Central memory CD8-positive, alpha-beta T cell (primary cell): Measurements from ENCODE around the gene CHKB.
"Not testable (repeated sequence)": the region's sequence is repeated elsewhere in the genome, so short reads cannot be mapped to it uniquely, and the experiment has no call there.

Experiments used
- ATAC-seq: fragments of 150-1000 bp; cut with Tn5 transposase; replicated peaks from 2 replicates; pipeline ENCODE4 v1.10.0; 2022; ENCODE audit warnings: mild to moderate bottlenecking, moderate FRiP score, moderate number of reproducible peaks; ENCODE audit not compliant: poor library complexity, severe bottlenecking; ENCODE audit errors: extremely low read depth
- DNase-seq, 2 donors: peaks; one replicate each; pipeline ENCODE4 v3.0.0; 2021; ENCODE audit warnings: low spot score in 2 of 2
- H3K27ac Mint-ChIP-seq: one replicate; pipeline ENCODE4 v1.8.0; 2022; ENCODE audit warnings: low read depth, mild to moderate bottlenecking, moderate library complexity, mixed read lengths
- H3K27me3 Mint-ChIP-seq: one replicate; pipeline ENCODE4 v1.8.0; 2022; ENCODE audit warnings: mixed read lengths
- H3K36me3 Mint-ChIP-seq: one replicate; pipeline ENCODE4 v1.8.0; 2022; ENCODE audit warnings: mild to moderate bottlenecking, moderate library complexity, mixed read lengths; ENCODE audit not compliant: insufficient read depth
- H3K4me1 Mint-ChIP-seq: one replicate; pipeline ENCODE4 v1.8.0; 2022; ENCODE audit warnings: mixed read lengths
- H3K4me3 Mint-ChIP-seq: one replicate; pipeline ENCODE4 v1.8.0; 2022; ENCODE audit warnings: mild to moderate bottlenecking, moderate library complexity, mixed read lengths
- H3K9me3 Mint-ChIP-seq: one replicate; pipeline ENCODE4 v1.8.0; 2022; ENCODE audit warnings: mixed read lengths

CHKB gene

DNA sequence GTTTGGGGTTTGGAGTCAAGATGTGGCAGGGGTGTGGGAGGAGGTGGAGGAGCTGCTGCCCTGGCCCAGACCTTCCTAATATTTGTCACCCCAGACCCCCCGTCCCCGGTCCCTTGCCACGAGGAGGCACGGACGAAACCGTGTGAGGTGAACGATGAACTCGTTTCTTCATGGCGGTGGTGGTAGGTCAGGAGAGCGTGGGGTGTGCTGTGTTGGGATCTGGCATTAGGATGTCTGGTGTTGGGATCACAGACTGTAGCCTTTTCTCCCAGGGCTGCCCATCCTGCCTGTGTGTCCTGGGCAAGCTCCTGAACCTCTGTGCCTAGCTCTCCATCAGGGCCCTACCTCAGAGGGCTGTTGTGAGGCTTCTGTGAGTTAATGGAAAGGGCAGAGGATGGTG is 26.3 kb upstream of the CHKB start:
- Mint-ChIP-seq H3K27me3 (peaks cover 45% of the 10 kb centered on the region), H3K27ac (no peak overlapping the region), H3K36me3 (no peaks in the 10 kb centered on the region), H3K9me3 (no peaks in the 10 kb centered on the region), H3K4me1 (peaks cover 16% of the 10 kb centered on the region), H3K4me3 (no peak overlapping the region)
- DNase-seq = no peak
- no peak for ATAC-seq

- not testable (repeated sequence) for ATAC-seq, DNase-seq, H3K9me3 Mint-ChIP-seq, H3K27ac Mint-ChIP-seq, H3K36me3 Mint-ChIP-seq, H3K4me3 Mint-ChIP-seq
- H3K4me1 Mint-ChIP-seq = peaks cover 12% of the 10 kb centered on the region
- H3K27me3 Mint-ChIP-seq = peaks cover 45% of the 10 kb centered on the region
Measured at GRCh38 chr22:50608058-50608840, 25.6 kb upstream of the CHKB start.

GRCh38 chr22:50607659-50608020 is 25.0 kb upstream of the CHKB start:
- Mint-ChIP-seq H3K27me3 (peaks cover 51% of the 10 kb centered on the region), H3K9me3 (no peaks in the 10 kb centered on the region)
- no peak for ATAC-seq

DNA sequence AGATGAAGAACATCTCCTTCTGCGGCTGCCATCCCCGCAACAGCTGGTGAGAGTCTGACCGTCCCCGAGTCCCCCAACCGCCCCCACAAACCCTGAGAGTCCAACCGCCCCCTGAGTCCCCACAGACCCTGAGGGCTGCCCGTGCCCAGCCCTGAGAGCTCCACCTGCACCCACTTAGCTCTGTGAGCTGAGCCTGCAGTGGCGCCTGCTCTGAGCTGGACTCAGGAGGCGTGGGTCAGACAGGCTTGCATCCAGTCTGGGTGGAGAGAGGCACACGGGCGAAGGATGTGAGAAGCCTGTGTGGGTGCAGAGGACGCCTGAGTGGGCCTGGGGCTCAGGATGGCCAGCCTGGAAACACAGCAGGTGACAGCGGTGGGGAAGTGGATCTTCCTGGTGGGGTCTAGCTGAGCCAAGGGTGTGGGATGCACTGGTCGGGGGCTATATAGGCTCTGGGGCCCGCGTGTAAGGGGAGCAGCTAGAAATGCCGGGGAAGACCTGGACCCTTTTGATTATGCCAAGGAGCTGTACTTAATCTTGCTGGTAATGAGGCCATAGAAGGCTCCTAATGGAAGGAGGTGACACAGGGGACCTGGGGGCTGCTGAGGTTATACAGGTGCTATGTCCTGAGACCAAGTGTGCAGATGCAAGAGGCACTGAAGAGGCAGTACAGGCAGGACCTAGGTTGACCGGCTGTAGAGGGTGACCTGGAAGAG is 24.5 kb upstream of the CHKB start:
- no peak for ATAC-seq
- H3K4me3 Mint-ChIP-seq = no peak overlapping the region

More at GRCh38 chr22:50607659-50608020, 25.0 kb upstream of the CHKB start:
- H3K4me3 Mint-ChIP-seq = no peak overlapping the region
- H3K27ac Mint-ChIP-seq = no peak overlapping the region
- no peak for DNase-seq
- peaks cover 2% of the 10 kb centered on the region for H3K36me3 Mint-ChIP-seq
- peaks cover 6% of the 10 kb centered on the region for H3K4me1 Mint-ChIP-seq

DNA sequence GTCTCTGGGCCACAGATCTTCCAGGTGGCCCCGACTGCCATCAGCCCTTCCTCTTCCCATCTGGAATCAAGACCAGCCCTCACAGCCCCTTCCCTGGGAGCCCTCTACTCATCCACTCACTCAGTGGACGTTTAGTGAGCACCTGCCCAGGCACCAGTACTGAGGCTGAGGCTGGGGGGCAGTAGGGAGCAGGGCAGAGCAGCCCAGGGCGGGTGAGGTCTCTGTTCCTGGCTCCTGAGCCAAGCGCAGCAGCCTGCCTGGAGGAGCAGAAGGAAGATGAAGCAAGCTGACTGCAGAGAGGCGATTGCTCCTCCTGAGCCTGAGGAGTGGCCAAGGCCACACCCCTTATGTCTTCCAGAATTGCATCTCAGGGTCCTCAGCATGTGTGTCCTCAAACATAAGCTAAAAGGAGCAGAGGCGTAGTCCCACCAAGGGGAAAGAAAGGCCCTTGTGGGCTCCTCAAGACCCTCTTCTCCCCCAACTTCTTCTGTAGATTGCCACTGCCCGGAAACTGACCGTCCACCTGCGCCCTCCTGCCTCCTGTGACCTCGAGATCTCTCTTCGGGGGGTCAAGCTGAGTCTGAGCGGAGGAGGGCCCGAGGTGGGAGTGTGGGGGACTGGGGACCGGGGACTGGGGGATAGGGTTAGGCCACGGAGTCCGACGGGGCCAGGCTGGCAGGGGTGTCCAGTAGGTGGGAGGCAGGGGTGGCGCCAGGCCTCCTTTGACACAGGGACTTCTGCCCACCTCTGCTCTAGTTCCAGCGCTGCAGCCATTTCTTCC is 23.7 kb upstream of the CHKB start:
- Mint-ChIP-seq H3K27ac (no peak overlapping the region), H3K9me3 (no peaks in the 10 kb centered on the region), H3K4me3 (no peak overlapping the region), H3K27me3 (peaks cover 64% of the 10 kb centered on the region), H3K4me1 (peaks cover 10% of the 10 kb centered on the region), H3K36me3 (peaks cover 3% of the 10 kb centered on the region)
- DNase-seq = no peak
- no peak for ATAC-seq

More for the DNA sequence above, 24.5 kb upstream of the CHKB start:
- H3K27ac Mint-ChIP-seq = no peak overlapping the region
- H3K27me3 Mint-ChIP-seq = peaks cover 56% of the 10 kb centered on the region
- no peaks in the 10 kb centered on the region for H3K9me3 Mint-ChIP-seq
- H3K4me1 Mint-ChIP-seq = peaks cover 3% of the 10 kb centered on the region
- no peak for DNase-seq
- H3K36me3 Mint-ChIP-seq = peaks cover 2% of the 10 kb centered on the region

DNA sequence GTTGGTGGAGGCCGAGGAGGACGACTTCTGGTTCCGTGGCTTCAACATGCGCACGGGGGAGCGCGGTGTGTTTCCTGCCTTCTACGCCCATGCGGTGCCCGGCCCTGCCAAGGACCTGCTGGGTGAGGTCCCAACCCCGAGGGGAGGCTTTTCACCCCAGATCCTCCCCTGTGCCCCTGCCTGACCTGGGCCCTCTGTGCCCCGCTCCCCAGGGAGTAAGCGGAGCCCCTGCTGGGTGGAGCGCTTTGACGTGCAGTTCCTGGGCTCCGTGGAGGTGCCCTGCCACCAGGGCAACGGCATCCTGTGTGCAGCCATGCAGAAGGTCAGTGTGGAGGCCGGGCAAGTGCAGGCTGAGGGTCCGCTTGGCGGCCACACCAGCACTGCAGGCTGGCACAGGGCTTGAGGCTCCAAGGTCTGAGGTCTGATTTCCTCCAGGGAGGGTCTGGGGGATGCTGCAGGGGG is 23.0 kb upstream of the CHKB start:
- H3K9me3 Mint-ChIP-seq = no peaks in the 10 kb centered on the region
- peaks cover 10% of the 10 kb centered on the region for H3K4me1 Mint-ChIP-seq
- H3K27me3 Mint-ChIP-seq = peaks cover 61% of the 10 kb centered on the region
- no peak overlapping the region for H3K4me3 Mint-ChIP-seq
- DNase-seq (no peak), ATAC-seq (no peak)
- no peak overlapping the region for H3K27ac Mint-ChIP-seq
- peaks cover 3% of the 10 kb centered on the region for H3K36me3 Mint-ChIP-seq

DNA sequence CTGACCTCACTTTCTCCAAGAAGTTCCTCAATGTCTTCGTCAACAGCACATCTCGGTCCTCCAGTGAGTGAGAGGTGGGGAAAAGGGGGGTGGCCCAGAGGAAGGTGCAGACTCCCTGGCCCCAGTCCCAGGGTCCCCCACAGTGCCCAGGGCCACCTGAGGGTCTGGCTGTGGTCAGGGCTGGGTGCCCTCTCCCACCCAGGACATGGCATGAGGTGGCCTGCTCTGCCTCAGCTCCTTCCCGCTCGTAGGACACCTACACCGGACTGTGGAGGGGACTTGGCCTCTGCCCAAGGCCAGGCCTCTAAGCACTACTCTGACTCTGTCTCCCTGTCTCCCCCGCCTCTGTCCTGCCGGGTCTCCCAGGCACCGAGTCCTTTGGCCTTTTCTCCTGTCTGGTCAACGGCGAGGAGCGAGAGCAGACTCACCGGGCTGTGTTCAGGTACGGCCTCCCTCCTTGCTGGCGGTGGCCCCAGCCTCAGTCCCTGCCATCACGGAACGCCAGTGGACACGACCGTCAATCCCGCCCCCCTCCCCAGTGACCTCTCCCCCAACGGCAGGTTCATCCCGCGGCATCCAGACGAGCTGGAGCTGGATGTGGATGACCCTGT is 22.5 kb upstream of the CHKB start:
- peaks cover 3% of the 10 kb centered on the region for H3K36me3 Mint-ChIP-seq
- H3K27me3 Mint-ChIP-seq = peaks cover 58% of the 10 kb centered on the region
- no peak for DNase-seq
- no peak overlapping the region for H3K27ac Mint-ChIP-seq
- H3K9me3 Mint-ChIP-seq = no peaks in the 10 kb centered on the region
- no peak overlapping the region for H3K4me3 Mint-ChIP-seq
- peaks cover 10% of the 10 kb centered on the region for H3K4me1 Mint-ChIP-seq
- no peak for ATAC-seq

DNA sequence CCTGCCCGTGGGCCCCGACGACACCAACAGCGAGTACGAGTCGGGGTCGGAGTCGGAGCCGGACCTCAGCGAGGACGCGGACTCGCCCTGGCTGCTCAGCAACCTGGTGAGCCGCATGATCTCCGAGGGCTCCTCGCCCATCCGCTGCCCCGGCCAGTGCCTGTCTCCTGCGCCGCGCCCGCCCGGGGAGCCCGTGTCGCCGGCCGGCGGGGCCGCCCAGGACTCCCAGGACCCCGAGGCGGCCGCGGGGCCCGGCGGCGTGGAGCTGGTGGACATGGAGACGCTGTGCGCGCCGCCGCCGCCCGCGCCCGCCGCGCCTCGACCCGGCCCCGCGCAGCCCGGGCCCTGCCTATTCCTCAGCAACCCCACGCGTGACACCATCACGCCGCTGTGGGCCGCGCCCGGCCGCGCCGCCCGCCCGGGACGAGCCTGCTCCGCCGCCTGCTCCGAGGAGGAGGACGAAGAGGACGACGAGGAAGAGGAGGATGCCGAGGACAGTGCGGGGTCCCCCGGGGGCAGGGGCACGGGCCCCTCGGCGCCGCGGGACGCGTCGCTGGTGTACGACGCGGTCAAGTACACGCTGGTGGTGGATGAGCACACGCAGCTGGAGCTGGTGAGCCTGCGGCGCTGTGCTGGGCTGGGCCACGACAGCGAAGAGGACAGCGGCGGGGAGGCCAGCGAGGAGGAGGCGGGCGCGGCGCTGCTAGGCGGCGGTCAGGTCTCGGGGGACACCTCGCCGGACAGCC is 21.8 kb upstream of the CHKB start:
- peaks cover 58% of the 10 kb centered on the region for H3K27me3 Mint-ChIP-seq
- no peak overlapping the region for H3K4me3 Mint-ChIP-seq
- peaks cover 10% of the 10 kb centered on the region for H3K4me1 Mint-ChIP-seq
- H3K36me3 Mint-ChIP-seq = peaks cover 3% of the 10 kb centered on the region
- no peak for ATAC-seq
- DNase-seq = no peak
- no peaks in the 10 kb centered on the region for H3K9me3 Mint-ChIP-seq
- H3K27ac Mint-ChIP-seq = no peak overlapping the region

- Mint-ChIP-seq H3K4me3 (no peak overlapping the region), H3K9me3 (no peaks in the 10 kb centered on the region), H3K4me1 (peaks cover 10% of the 10 kb centered on the region), H3K27ac (no peak overlapping the region), H3K36me3 (peaks cover 5% of the 10 kb centered on the region), H3K27me3 (peaks cover 52% of the 10 kb centered on the region)
- DNase-seq (no peak), ATAC-seq (no peak)
Measured at GRCh38 chr22:50603511-50604255, 21.0 kb upstream of the CHKB start.

- Mint-ChIP-seq H3K36me3 (peaks cover 5% of the 10 kb centered on the region), H3K9me3 (no peaks in the 10 kb centered on the region), H3K27me3 (peaks cover 45% of the 10 kb centered on the region), H3K4me1 (peaks cover 10% of the 10 kb centered on the region), H3K27ac (no peak overlapping the region), H3K4me3 (peak overlapping the region; percentile 72)
- no peak for DNase-seq
- no peak for ATAC-seq
Measured at GRCh38 chr22:50602338-50602700, 19.7 kb upstream of the CHKB start.

DNA sequence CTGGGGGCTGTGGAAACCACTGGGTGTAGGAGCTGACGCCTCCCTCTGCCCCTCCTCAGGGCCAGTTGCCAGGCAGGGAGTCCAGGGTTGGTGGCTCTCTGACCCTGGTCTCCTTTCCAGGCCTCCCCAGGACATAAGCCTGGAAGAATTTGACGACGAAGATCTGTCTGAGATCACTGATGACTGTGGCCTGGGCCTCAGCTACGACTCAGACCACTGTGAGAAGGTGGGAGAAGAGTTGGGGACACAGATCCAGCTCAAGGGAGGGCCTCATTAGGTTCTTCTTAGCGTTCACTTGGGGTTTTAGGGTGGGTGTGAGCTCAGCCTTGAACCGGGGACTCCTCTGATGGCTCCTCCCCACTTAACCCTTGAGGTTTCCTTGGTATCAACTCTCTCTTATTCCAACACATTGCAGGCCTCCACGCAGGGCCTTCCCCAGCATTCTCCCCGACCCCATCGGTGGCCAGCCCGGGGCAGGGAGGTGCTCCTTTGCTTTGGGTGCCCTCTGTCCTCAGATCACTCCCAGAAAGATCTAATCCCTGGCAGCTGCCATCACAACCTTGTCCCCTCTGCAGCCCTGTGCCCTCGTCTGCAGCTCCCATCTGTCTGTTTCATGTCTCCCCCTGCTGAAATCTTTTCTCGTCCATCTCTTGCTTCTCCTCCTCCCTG is 19.2 kb upstream of the CHKB start:
- Mint-ChIP-seq H3K9me3 (no peaks in the 10 kb centered on the region), H3K4me3 (peak overlapping the region; percentile 72), H3K27ac (no peak overlapping the region), H3K36me3 (peaks cover 5% of the 10 kb centered on the region), H3K27me3 (peaks cover 40% of the 10 kb centered on the region), H3K4me1 (peaks cover 10% of the 10 kb centered on the region)
- DNase-seq (no peak), ATAC-seq (no peak)
